Fibroblast of upper back skin (primary cell): ENCODE results near the gene SS18L1.

Experiments used
- DNase-seq: peaks from one replicate; pipeline ENCODE4 v3.0.0-alpha.2; 2013

SS18L1 gene

DNA sequence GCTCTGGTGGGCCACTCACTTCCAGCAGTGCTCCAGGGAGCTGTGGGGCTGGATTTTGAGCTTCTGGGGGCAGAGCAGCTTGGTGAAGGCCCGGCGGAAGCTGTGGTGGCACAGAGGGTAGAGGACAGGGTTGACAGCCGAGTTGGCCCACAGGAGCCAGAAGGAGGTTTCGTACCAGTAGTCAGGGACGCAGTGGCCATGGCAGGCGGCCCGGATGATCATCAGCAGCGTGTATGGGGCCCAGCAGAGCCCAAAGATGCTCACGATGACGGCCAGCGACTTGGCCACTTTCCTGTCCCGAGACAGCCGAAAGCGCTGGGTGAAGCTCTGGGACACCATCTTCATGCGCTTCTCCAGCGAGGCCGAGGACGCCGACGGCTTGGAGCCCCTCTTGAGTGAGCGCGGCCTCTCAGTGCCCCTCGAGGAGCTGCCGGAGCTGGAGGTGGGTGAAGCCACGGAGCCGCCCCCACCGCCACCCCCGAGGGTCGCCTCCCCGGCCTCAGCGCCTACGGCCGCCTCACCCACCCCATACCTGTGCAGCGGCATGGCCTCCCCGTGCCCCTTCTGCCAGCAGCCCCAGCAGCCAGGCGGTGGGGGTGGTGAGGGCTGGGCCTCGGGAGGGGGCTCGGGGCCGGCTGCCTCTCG, 72.5 kb downstream of the SS18L1 start:
- DNase-seq: no peak

DNA sequence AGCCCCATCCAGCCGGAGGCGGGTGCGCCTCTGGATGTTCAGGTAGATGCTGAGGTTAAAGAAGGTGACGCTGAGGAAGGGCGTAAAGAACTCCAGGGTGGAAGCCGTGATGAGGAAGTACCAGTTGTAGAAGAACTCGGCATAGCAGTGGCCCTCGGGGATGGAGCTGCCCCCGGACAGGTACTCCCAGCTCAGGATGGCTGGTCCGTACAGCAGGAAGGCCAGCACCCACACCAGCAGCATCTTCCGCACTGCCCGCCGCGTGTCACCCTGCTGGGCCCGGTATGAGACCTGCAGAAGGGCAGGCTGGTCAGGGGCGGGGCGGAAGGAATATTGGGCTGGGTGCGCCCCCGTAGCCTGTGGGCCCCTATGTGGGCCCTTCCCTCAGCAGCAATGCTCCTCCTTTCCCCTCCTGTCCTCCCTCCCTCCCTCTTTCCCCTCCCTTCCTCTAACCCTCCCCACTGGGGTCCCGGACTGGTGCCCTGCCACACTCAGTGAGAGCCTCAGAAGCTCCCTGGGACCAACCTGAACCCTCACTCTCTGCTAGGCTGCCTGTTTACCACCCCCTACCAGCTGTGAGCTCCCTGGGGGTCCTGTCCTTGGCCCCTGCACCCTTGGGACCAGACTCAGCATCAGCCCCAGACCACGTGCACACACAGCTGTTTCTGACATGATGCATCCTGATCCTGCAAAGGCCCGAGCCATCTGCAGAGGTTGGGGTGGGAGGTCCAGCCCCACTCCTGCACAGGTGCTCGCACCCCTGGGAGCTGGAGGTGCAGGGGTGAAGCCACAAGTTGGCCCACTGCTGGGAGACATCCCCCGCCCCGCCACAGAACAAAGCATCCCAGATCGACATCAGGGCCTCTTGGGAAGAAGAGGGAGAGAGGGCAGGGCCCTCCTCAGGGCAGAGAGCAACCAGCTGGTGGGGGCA, 73.3 kb downstream of the SS18L1 start:
- no peak for DNase-seq

DNA sequence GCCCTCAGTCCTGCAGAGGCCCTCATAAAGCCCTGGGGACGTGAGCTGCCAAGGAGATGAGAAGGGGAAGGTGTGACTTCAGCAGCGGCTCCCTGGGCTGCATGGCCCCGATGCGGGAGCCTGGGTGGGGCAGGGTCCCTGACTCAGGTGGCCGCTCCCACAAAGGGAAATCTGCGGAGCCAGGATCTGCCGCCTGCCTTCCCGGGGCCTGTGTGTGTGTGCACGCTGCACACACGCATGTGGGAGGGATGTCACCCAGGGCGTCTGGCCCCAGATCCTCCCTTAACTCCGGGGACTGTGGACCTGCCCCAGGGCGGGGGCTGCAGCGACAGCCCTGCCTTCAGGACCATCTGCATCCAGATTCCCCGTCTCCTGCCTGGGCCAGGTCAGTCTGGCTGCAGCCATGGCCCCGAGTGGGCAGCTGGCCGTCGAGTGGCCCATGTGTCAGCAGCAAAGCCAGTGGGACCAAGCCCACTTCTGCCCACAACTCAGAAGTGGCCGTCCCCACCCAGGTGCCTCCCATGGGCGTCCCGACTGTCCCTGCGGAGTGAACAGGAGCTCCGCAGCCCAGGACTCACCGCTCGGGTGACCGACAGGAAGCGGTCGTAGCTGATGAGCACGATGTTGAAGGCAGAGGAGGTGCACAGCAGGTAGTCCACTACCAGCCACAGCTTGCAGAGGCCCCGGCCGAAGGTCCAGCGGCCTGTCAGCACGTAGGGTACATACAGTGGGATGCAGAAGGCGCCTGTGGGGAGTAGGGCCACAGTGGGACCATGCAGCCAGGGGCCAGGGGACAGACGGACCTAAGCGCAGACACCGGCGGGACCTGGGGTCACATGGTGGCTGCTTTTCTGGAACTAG, 74.6 kb downstream of the SS18L1 start:
- no peak for DNase-seq

DNA sequence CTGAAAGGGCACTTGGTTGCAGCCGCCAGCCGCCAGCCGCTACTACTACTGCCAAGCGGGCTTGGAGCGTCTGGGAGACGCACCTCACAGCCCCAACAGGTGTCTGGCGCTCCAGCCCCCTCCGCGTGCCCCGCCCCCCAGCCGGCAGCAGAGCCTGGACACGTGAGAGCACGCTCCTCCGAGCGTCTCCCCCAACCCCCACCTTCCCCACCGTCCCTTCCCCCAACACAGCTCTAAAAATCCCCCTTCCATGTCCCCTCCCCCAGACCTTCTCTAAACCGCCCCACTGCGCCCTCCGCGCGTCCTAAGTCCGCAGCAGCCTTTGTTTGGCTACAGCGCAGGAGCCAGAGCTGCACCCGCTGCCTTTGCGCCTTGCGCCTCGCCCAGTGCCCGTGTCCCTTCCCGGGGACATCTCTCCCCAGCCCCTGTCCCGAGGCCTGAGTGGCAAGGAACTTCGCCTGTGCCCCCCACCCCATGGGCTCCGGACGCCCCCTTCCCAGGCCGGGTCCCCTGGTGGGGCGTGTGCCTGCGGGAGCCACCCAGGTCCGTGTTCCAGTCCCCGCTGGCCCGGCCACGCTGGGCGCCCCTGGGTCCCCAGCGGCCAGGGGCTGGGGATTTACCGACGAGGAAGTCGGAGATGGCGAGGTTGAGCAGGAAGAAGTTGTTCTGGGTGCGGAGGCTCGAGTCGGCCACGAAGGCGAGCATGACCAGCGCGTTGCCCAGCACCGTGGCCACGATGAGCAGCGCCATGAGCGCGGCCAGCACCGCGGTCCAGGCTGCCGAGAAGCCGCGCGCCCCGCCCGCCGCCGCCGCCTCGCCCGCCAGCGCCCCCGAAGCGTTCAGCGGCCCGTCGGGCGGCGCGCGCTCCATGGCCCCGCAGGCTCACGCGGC, 75.8 kb downstream of the SS18L1 start:
- DNase-seq: no peak

DNA sequence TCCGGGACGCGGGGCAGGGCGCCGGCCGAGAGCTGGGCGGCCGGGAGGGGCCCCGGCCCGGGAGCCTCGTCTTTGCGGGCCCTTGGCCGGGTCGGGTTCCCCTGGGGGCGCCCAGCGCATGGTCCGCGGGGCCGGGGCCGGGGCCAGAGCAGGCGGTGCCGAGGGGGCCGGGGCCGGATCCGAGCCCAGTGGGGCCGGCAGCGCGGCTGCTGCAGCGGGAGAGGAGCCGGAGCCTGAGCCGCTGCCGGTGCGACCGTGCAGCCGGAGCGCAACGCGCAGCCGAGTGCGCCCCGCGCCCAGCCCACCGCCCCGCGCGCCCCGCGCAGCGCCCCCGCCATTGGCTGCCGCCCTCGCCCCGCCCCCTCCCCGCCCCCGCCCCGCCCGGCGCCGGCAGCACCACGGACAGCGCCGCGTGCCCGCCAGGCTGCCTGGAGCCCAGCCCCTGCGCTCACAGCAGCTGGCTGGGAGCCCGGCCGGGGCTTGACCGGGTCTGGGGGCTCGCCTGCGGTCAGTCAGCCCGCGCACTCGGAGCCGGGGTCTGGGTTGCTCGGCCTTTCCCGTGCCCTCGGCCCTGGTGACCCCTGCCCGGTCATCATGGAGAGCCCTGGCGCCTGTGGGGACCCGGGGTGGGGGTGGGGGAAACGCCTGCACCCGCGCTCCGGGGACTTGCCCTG, 76.6 kb downstream of the SS18L1 start, which contains the start of gene HRH3:
Gene HRH3 (minus strand): TSS at position 287 of the 674 bp plus-strand sequence. CDS start 308 bp downstream, outside the sequence.
- DNase-seq: peak; percentile 12

DNA sequence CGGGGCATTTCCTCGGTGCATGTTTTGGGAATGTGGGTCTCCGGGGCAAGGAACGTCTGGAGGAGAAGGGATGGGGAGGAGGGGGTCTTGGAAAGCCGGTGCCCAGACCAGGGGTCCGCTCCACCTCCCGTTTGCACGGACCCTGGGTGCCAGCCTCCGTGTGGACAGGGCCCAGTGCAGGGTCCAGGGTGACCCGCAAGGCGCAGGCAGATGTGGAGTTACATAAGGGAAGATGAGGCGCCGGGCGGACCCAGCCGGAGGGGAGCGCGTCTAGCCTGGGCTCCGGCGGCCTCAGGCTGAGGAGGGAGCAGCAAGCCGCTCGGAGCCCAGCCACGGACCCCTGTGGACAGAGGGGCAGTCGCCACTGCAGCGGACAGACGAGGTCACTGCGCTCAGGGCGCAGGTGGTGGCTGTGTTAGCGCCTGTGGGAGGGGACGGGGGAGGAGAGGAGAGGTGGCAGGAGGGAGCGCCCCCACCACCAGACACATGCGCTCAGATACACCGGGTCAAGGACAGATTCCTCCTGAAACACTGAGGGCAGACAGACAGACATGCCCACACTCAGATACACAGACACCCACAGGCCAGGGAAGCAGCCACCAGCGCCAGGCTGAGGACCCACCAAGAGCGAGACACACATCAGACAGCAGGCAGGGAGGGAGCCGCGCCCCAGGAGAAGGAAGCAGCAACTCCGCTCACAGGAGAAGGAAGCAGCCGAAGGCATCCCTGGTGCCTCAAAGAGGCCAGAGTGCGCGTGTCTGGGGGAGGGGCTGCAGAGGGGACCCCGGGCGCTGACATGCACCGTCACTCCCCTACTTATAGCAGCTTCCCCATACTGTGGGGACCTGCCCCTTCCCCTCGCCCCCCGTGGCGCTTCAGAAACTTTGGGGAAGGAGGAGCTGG, 77.3 kb downstream of the SS18L1 start:
- no peak for DNase-seq

DNA sequence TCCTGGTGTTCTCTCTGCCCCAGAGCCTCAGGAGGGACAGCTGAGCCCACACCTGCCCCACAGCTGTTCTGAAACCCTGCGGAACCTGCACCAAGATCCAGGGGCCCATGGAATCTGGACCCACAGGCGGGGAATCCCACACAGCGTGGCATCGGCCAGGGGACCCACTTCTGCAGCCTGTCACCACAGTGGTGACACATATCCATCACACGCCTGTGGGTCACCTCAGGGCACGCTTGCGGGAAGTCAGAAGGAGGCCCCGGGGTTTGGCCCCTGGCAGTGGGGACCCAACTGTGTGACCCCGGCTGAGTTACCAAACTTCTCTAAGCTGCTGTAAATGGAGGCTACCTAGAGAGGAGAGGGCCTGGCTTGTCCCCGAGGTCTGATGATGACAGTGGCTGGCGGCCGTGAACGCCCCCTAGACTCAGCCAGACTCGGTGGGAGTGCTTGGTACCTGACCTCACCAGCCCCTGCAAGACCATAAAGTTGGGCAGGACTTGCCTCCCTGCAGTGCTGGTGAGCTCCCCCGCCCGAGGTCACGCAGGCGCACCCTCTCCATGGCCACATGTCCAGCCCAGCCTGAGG, 78.8 kb downstream of the SS18L1 start:
- no peak for DNase-seq

DNA sequence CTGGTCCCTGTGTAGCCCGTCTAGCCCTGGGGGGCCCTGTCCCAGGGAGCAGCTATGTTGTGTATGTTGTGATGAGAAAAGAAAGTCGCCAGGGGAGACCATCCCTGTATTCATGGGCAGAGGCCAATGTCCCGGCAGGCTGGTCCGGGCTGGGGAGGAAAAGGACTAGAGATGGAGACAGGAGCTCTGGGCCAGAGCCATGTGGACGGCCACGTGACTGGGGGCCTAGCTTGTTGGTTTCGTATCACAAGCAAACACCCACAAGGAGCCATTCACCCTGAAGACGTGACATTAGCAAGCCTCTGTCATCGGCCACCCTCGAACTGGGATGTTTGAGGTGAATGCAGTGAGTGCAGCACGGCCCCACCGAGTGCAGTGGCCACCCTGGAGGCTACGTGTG, 79.4 kb downstream of the SS18L1 start:
- DNase-seq: no peak

DNA sequence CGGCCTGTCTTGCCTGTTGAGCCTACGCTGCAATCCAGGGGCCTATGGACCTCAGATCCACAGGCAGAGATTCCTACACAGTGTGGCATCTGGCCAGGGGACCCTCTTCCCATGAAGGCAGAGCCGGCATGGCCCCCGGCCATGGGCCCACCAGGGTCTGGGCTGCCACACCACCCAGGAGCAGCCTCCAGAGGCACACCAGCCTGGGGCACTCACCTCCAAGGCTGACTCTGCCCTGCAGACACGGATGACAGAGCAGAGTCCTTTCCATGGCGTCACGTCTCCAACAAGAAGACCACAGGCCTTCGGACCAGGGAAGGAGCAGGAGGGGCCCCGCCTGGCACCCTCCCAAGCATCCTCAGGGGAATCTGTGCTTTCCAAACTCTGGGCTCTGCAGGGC, 80.0 kb downstream of the SS18L1 start:
- DNase-seq: no peak

DNA sequence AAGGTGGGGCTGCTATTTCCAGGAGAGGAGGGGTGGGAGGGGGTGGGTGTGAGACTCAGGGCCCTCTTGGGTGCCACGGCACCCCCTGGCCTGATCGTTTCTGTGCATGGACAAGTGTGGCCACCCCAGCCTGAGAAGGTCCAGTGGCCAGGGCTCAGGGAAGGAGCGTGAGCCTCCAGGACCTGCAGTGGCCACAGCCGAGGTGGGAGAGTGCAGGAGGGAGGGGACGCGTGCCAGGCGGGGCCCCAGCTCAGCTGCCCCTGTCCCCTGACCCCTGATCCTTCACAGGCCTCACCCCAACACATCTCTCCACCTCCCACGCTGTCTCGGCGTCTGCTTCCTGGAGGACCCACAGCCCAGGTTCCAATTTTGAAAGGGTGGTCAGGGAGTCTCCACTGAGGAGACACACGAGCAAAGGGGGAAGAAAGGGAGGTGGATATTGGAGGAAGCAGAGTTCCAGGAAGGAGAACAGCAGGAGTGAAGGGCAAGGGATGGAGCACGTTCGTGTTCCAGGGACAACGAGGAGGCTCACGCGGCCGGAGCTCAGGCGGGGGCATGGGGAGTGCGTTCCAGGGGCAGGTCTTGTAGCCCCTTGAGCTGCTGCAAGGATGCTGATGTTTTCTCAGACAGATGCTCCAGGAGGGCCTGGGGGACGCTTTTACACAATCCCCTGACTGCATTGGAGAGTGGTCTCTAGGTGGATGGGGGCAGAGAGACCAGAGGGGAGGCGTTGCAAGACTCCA, 80.7 kb downstream of the SS18L1 start:
- DNase-seq: no peak

DNA sequence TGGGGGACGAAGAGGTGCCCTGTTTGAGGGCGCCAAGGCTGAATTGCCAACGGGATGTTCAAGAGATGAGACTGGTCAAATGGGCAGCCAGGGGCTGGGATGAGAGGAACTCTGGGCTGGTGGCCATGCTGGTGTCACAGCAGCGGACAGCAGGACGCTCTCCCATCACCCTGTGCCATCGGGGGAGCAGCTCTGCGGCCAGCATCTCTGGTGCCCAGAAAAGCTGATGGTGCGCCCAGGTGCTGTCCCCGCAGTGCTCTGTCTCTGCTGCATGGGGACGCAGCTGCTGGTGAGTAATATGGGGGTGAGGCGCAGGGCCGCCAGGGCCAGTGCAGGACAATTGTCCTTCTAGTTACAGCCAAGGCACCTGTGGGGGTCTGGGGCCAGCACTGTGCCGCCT, 81.5 kb downstream of the SS18L1 start:
- DNase-seq: no peak

DNA sequence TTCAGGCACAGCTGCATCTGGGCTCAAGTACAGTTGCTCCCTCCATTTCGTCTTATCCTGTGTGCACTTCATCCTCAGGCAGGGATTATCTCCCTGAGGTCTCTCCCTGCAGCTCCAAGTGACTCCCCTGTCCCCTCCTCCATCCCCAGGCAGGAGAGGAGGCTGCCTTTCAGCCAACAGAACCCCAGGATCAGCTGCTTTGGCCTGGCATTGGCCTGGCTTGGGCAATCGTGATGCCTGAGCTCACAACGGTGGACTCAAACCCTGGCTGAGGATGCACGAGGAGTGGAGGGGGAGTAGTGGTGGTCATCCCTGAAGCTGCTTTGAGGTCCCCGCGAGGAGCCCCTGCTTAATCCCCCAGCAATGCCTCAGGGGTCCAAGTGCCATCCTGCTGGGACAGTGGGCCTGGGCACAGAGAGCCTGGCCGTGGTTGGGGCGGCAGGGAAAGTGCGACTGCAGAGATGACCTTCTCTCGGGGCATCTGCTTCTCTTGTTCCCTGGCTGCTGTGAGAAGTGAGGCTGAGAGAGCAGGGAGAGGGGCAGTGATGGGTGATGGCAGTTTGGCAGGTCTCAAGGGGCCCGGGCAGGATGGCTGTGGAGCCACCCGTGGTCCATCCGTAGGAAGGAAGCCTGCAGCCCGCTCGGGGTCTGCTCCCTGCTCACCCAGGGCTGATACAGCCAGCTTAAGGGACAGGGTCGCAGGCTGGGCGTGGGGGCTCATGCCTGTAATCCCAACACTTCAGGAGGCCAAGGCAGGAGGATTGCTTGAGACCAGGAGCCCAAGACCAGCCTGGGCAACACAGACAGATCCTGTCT, 82.5 kb downstream of the SS18L1 start:
- DNase-seq: no peak

DNA sequence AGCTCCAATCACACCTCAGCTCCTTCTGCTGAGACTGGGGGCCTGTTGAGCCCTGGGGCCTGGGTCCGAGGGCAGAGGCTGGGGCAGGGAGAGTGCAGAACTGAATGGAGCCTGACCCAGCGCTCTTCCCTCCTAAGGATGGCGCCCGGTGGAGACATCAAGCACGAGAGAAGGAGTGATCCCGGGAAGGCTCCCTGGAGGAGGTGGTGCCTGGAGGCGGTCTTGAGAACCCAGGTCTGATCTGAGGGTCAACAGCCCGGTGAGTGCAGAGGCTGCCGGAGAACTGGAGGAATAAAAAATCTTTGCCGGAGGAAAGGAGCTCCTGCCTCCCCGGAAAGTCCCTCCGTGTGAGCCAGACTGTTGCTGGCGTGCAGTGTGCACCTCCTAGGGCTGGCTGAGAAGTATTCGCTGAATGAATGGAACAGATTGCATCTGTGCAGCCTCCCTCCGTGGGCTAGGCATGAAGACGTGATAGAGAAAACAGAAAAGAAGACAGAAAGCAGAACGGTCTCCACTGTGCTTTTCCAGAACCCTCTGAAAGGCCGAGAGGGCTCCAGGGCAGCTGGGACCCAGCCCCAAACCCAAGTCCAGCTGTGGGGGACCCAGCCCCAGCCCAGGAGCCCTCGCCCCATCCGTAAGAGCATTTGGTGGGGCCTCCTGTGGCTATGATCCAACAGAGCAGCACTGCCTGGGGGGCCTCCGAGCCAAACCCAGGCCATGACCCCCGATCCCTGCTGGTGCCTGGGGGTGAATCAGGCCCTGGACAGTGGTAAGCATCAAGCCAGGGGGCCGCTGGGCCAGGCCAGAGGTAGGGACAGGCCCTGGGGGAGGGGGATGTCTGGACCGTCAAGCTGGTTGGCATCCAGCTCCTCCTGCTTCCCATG, 83.4 kb downstream of the SS18L1 start:
- no peak for DNase-seq

DNA sequence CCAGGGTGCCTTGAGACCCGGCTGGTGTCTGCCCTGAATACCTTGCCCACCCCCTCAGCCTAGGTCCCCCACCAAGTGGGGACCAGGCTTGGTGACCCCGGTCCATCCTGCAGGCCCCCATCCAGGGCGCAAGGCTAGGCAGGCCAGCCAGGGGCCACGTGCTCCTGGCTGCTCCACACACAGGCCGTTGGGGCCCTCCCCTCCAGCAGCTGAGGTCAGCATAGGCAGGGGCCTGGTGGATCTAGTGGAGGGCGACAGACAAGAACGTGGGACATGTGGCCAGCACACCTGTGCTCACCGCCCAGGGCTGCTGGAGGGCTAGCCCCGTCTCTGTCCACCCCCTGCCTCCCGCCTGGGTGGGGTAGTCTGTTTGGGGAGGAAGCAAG, 84.0 kb downstream of the SS18L1 start:
- DNase-seq: no peak

DNA sequence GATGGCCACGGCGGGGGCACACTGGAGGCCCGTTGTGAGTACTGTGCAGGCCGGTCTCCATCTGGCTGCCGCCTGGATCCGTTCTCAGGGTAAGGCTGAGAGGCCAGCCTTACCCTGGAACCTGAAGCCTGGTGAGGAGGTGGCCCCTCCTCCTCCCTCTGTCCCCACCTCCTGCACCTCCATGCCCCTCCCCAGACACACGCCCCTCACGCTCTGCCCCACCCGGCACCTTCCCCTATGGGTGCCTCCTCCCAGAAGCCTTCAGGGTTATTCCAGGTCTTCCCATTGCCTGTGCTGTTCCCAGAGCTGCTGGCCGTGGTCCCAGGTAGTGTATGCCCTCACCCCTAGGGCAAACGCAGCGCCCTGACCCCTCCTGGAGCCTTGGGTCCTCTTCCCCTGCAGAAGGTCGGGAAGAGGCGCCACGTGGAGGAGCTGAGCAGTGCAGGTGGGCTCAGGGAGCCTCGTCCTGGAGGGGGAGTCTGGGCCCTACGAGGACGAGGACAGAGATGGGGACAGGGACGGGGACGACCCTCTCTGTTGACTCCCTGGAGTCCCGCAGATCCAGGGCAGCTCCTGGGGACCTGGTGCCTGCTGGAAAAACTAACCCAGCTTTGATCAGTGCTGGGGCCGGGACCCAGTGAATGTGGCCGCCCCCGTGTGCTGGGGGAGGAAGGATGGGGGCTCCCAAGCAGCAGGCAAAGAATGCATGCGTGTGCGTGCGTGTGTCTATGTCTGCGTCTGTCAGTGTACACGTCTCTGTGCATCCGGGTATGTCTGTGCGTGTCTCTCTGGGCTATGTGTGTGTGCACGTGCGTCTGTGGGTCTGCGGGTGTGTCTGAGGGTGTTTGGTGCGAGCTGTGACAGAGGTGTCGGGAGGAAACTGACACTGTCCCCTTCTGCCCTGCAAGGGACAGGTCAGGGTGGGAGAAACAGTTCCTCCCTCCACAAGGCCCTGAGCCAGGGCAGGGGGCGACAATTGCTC, 84.7 kb downstream of the SS18L1 start:
- DNase-seq: no peak

DNA sequence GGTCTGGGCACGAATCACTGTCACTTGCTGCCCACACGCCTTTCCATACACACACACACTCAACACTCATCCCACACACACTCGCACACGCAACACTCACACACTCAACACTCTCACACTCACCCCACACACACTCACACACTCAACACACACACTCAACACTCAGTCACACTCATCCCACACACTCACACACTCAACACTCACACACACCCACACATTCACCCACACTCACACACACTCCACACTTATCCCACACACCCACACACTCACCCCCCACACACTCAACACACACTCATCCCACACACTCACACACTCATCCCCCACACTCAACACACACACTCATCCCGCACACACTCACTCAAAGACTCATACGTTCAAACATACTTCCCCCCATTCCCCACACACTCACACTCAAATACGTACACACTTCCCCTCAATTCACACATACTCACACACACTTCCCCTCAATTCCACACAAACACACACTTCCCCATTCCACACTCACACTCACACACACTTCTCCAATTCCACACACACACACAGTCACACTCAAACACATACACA, 85.5 kb downstream of the SS18L1 start:
- no peak for DNase-seq
